Chondrocyte (in vitro differentiated cells): Measurements from ENCODE around the gene NKD1. TPM values are rescaled to one million over a fixed set of nuclear protein-coding genes. Genes with fewer than 3 reads are reported as not detected.

ENCODE experiments used
- DNase-seq: peaks from one replicate; pipeline ENCODE4 v3.0.0; 2021; ENCODE audit warnings: mixed read lengths, low spot score
- H3K27ac Mint-ChIP-seq: one replicate; pipeline ENCODE4 v1.8.0; 2021; ENCODE audit warnings: mild to moderate bottlenecking, moderate library complexity, mixed read lengths; ENCODE audit not compliant: unreplicated experiment
- H3K27me3 Mint-ChIP-seq: 2 replicates; pipeline ENCODE4 v1.8.0; 2021; ENCODE audit warnings: low read depth, mixed read lengths
- H3K36me3 Mint-ChIP-seq: 2 replicates; pipeline ENCODE4 v1.8.0; 2021; ENCODE audit warnings: low read depth, mixed read lengths
- H3K4me1 Mint-ChIP-seq: 2 replicates; pipeline ENCODE4 v1.8.0; 2021; ENCODE audit warnings: low read depth, mild to moderate bottlenecking, mixed read lengths
- H3K4me3 Mint-ChIP-seq: one replicate; pipeline ENCODE4 v1.8.0; 2021; ENCODE audit warnings: mild to moderate bottlenecking, moderate library complexity, mixed read lengths; ENCODE audit not compliant: unreplicated experiment
- H3K9me3 Mint-ChIP-seq: 2 replicates; pipeline ENCODE4 v1.8.0; 2021; ENCODE audit warnings: low read depth, mixed read lengths
- total RNA-seq: library from RNA; stranded (reverse); gene quantifications from 3 replicates; pipeline ENCODE4 v1.2.1, GENCODE V29; 2021
- TF ChIP-seq, protein P1 (sequence below): fragments of 200-600 bp; sonication (generic); IDR thresholded peaks from 2 replicates; pipeline ENCODE4 v1.5.0; 2021; ENCODE audit warnings: antibody characterized with exemption, mild to moderate bottlenecking, moderate library complexity

The NKD1 gene
- total RNA-seq, 1 donor from 2014 or later = 8.0 TPM

DNA sequence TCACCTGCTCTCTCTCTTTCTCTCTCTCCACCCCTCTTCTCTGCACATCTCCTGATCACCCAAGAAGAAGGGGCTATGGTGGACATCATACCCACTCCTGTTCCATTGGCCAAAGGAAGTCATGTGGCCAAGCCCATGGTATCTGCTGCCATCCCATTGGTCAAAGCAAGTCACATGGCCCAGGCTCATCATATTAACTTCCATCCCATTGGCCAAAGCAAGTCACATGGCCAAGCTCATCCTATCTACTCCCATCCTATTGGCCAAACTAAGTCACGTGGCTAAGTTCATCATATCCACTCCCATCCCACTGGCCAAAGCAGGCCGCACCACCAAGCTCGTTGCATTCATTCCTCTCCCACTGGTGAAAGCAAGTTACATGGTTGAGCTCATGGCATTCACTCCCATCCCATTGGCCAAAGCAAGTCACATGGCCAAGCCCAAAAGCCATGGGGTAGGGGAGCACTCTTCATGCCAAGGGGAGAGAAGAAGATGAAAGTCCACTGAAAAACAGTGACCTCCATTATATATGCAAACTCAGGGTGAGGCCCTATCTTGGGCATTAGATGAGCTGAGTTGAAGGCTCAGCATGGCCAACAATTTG, 103.7 kb downstream of the NKD1 start:
- Mint-ChIP-seq H3K9me3 (no peaks in the 10 kb centered on the region), H3K27me3 (peaks cover 12% of the 10 kb centered on the region), H3K4me1 (no peaks in the 10 kb centered on the region), H3K27ac (no peak overlapping the region), H3K4me3 (no peak overlapping the region), H3K36me3 (peaks cover 5% of the 10 kb centered on the region)
- TF ChIP-seq, protein P1, sequence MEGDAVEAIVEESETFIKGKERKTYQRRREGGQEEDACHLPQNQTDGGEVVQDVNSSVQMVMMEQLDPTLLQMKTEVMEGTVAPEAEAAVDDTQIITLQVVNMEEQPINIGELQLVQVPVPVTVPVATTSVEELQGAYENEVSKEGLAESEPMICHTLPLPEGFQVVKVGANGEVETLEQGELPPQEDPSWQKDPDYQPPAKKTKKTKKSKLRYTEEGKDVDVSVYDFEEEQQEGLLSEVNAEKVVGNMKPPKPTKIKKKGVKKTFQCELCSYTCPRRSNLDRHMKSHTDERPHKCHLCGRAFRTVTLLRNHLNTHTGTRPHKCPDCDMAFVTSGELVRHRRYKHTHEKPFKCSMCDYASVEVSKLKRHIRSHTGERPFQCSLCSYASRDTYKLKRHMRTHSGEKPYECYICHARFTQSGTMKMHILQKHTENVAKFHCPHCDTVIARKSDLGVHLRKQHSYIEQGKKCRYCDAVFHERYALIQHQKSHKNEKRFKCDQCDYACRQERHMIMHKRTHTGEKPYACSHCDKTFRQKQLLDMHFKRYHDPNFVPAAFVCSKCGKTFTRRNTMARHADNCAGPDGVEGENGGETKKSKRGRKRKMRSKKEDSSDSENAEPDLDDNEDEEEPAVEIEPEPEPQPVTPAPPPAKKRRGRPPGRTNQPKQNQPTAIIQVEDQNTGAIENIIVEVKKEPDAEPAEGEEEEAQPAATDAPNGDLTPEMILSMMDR = no peak
- DNase-seq = no peak

- Mint-ChIP-seq H3K27me3 (peaks cover 12% of the 10 kb centered on the region), H3K4me3 (no peak overlapping the region), H3K27ac (no peak overlapping the region), H3K9me3 (no peaks in the 10 kb centered on the region), H3K36me3 (peaks cover 5% of the 10 kb centered on the region), H3K4me1 (no peaks in the 10 kb centered on the region)
- no peak for DNase-seq
- TF ChIP-seq, protein P1 = no peak
Measured at GRCh38 chr16:50652836-50653425, 104.7 kb downstream of the NKD1 start.

- Mint-ChIP-seq H3K4me1 (no peaks in the 10 kb centered on the region), H3K36me3 (peaks cover 5% of the 10 kb centered on the region), H3K27ac (no peak overlapping the region), H3K4me3 (no peak overlapping the region), H3K27me3 (peaks cover 6% of the 10 kb centered on the region), H3K9me3 (no peaks in the 10 kb centered on the region)
- TF ChIP-seq, protein P1 = no peak
- no peak for DNase-seq
Measured at GRCh38 chr16:50653633-50654519, 105.7 kb downstream of the NKD1 start.

DNA sequence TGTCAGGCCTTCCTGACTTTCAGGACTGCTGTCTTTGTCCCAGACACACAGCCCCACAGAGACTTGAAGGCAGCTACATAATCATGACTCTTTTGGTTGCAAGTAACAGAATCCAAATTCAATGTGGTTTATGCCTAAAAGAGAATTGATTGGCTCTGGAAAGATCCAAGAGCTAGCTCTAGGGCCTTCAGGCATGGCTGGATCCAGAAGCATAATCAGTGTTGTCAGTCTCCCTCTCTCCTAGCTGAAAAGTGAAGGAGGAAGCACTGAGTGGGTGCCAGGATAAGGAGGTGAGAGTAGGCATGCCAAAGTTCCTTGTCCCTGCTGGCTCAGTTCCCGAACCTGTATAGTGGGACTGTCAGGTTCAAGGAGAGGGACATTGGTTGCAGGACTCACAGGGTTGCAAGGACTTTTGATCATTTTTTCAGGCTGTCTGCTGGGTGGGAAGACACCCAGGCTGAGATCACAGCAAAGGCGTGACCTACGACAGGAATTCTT, 107.4 kb downstream of the NKD1 start:
- no peak for DNase-seq
- Mint-ChIP-seq H3K4me1 (no peaks in the 10 kb centered on the region), H3K27me3 (peaks cover 3% of the 10 kb centered on the region), H3K27ac (no peak overlapping the region), H3K4me3 (no peak overlapping the region), H3K36me3 (peaks cover 1% of the 10 kb centered on the region), H3K9me3 (no peaks in the 10 kb centered on the region)
- TF ChIP-seq, protein P1 = no peak

DNA sequence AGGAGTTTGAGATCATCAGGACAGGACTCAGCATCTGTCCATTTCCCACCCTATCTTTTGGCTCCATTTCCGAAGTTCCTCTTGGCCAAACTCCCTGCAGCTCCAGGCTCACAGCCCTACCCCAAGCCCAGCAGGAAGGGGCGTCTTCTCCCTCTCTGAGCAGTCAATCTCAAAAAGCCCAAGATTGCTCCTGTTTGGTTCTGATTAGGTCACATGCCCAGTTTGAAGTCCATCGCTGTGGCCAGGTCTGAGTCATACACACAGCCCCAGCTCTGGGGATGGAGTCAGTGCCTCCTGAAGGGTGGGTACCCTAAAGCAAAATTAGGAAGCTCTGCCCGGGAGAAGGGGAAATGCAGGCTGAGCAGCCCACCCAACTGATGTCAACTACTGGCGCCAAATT, 109.0 kb downstream of the NKD1 start:
- H3K9me3 Mint-ChIP-seq = peaks cover 1% of the 10 kb centered on the region
- no peak for DNase-seq
- TF ChIP-seq, protein P1 = no peak
- peaks cover 3% of the 10 kb centered on the region for H3K27me3 Mint-ChIP-seq
- no peak overlapping the region for H3K27ac Mint-ChIP-seq
- no peak overlapping the region for H3K4me3 Mint-ChIP-seq
- H3K4me1 Mint-ChIP-seq = no peaks in the 10 kb centered on the region
- H3K36me3 Mint-ChIP-seq = no peaks in the 10 kb centered on the region
